Erythroblast (primary cell): ENCODE measurements around the gene SRGAP1.

ENCODE experiments used
- GATA1 ChIP-seq: IDR thresholded peaks from 2 replicates; pipeline ENCODE4 v1.6.1; 2011; ENCODE audit warnings: low read depth, mild to moderate bottlenecking, control low read depth, low read length, moderate library complexity
- POLR2A ChIP-seq: IDR thresholded peaks from 2 replicates; pipeline ENCODE4 v1.6.1; 2011; ENCODE audit warnings: mild to moderate bottlenecking, low read length

DNA sequence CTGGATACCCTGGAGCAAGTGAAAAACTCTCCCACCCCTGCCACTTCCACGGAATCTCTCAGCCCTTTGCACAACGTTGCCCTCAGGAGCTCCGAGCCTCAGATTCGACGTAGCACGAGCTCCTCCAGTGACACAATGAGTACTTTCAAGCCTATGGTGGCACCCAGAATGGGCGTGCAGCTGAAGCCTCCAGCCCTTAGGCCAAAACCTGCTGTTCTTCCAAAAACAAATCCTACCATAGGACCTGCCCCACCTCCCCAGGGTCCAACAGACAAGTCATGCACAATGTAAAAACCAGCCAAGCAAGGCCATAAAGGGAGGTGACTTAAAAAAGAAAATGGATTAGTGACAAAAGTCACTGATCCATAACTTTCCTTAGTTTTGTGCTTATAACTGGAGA, 297.9 kb downstream of the SRGAP1 start:
- no peak for TF ChIP-seq POLR2A
- no peak for TF ChIP-seq GATA1
